T-helper 2 cell treated with Interferon-gamma antibody and Interleukin-4, amounts not matched to agents 5 μg/mL and 100 μg/mL, for 36 hours (primary cell): ENCODE results near the gene F10.

Experiments used
- DNase-seq: peaks from one replicate; pipeline ENCODE4 v3.0.0; 2021; ENCODE audit warnings: low spot score
- H3K27ac Mint-ChIP-seq: one replicate; pipeline ENCODE4 v1.8.0; 2021; ENCODE audit warnings: mild to moderate bottlenecking, mixed read lengths
- H3K27me3 Mint-ChIP-seq: one replicate; pipeline ENCODE4 v1.8.0; 2021; ENCODE audit warnings: low read depth, mixed read lengths
- H3K36me3 Mint-ChIP-seq: one replicate; pipeline ENCODE4 v1.8.0; 2021; ENCODE audit warnings: low read depth, mixed read lengths
- H3K4me1 Mint-ChIP-seq: one replicate; pipeline ENCODE4 v1.8.0; 2021; ENCODE audit warnings: low read depth, mixed read lengths
- H3K4me3 Mint-ChIP-seq: one replicate; pipeline ENCODE4 v1.8.0; 2022; ENCODE audit warnings: mild to moderate bottlenecking, moderate library complexity, mixed read lengths
- H3K9me3 Mint-ChIP-seq: one replicate; pipeline ENCODE4 v1.8.0; 2021; ENCODE audit warnings: mixed read lengths

The F10 gene

GRCh38 chr13:113190181-113190580, 67.6 kb downstream of the F10 start:
- Mint-ChIP-seq H3K27ac (no peak overlapping the region), H3K36me3 (peaks cover 55% of the 10 kb centered on the region), H3K9me3 (no peaks in the 10 kb centered on the region), H3K4me3 (no peak overlapping the region), H3K4me1 (peaks cover 19% of the 10 kb centered on the region), H3K27me3 (no peaks in the 10 kb centered on the region)
- DNase-seq = no peak

- Mint-ChIP-seq H3K4me3 (no peak overlapping the region), H3K27ac (no peak overlapping the region), H3K9me3 (no peaks in the 10 kb centered on the region), H3K4me1 (peaks cover 7% of the 10 kb centered on the region), H3K36me3 (peaks cover 55% of the 10 kb centered on the region), H3K27me3 (no peaks in the 10 kb centered on the region)
- no peak for DNase-seq
These were observed 69.7 kb downstream of the F10 start for GRCh38 chr13:113192279-113192678.

- Mint-ChIP-seq H3K4me1 (peaks cover 2% of the 10 kb centered on the region), H3K4me3 (no peak overlapping the region), H3K27me3 (no peaks in the 10 kb centered on the region), H3K36me3 (peaks cover 53% of the 10 kb centered on the region), H3K27ac (no peak overlapping the region), H3K9me3 (no peaks in the 10 kb centered on the region)
- DNase-seq = no peak
These were observed 70.3 kb downstream of the F10 start for GRCh38 chr13:113192902-113193301.

- Mint-ChIP-seq H3K27me3 (no peaks in the 10 kb centered on the region), H3K27ac (no peak overlapping the region), H3K4me1 (no peaks in the 10 kb centered on the region), H3K4me3 (no peak overlapping the region), H3K9me3 (no peaks in the 10 kb centered on the region), H3K36me3 (peaks cover 45% of the 10 kb centered on the region)
- DNase-seq = no peak
These were observed 72.8 kb downstream of the F10 start for GRCh38 chr13:113195360-113195759.

GRCh38 chr13:113196970-113197737, 74.6 kb downstream of the F10 start:
- peaks cover 43% of the 10 kb centered on the region for H3K36me3 Mint-ChIP-seq
- no peak overlapping the region for H3K4me3 Mint-ChIP-seq
- no peak for DNase-seq
- no peak overlapping the region for H3K27ac Mint-ChIP-seq
- H3K9me3 Mint-ChIP-seq = no peaks in the 10 kb centered on the region
- no peaks in the 10 kb centered on the region for H3K27me3 Mint-ChIP-seq
- H3K4me1 Mint-ChIP-seq = peaks cover 2% of the 10 kb centered on the region
